ENCODE measurements around the gene MRPL10. TPM values are rescaled to one million over a fixed set of nuclear protein-coding genes. Genes with fewer than 3 reads are reported as not detected.

Gene MRPL10
- total and polyA plus RNA-seq, 10 of the 15 experiments (the other 5 are each of a cell fraction or from before 2014, with no cell fraction given) = 18.9 to 61.9 (median 47.3) TPM

GRCh38 chr17:47829870-47830269 is 1.5 kb downstream of the MRPL10 start:
- Histone ChIP-seq H3K9ac (ENCODE audit: control insufficient read depth, insufficient read depth, low read length) (peak overlapping the region; percentile 32; the same call in 1 of the 2 replicates), H3K4me3 (peak overlapping the region; percentile 97), H3K9me3 (replicated peaks; ENCODE audit: control insufficient read depth, insufficient read depth, low read length) (no peaks in the 10 kb centered on the region), H3K27me3 (replicated peaks in 1 of 2; ENCODE audit: control insufficient read depth in 2 of 2, insufficient read depth in 2 of 2, low read length in 1 of 2) (no peaks in the 10 kb centered on the region), H3K79me2 (ENCODE audit: control insufficient read depth, insufficient read depth, low read length) (peaks cover 17% of the 10 kb centered on the region), H3K36me3 (ENCODE audit: control insufficient read depth in 2 of 2, insufficient read depth in 2 of 2, low read length in 1 of 2) (peaks cover 6 to 13% of the 10 kb centered on the region in 2 experiments; a peak in 3 of 4 replicates), H2AFZ (ENCODE audit: control insufficient read depth, low read depth, low read length) (no peak overlapping the region), H3K27ac (ENCODE audit: control insufficient read depth, insufficient read depth) (0 out of 2 replicates have a peak overlapping the region, but pooled peaks have one; percentile 8), H3K4me1 (ENCODE audit: control insufficient read depth, insufficient read depth, low read length) (peaks cover 9% of the 10 kb centered on the region), H4K20me1 (ENCODE audit: control insufficient read depth, insufficient read depth) (no peaks in the 10 kb centered on the region), H3K4me2 (ENCODE audit: control insufficient read depth, insufficient read depth) (peak overlapping the region; percentile 82)
- no peak for ATAC-seq
- 36% methylated on average over 3 of the region's 3 CpGs for WGBS (ENCODE audit: insufficient coverage, insufficient replicate concordance, low lambda C conversion rate, missing lambda C conversion rate)
- DNase-seq (ENCODE audit: low read depth, low spot score) = no peak
- no peak for FAIRE-seq
- POLR2A ChIA-PET = interaction anchor here (0.6 kb wide), 1 partner anchor 82 kb away, joined by 4 read pairs; no protein-coding TSS in a partner anchor
- TF ChIP-seq ETV6 (conservative IDR thresholded peaks at IDR 0.05 in 1 of 2, IDR thresholded peaks at IDR 0.05 in 1 of 2; ENCODE audit: borderline replicate concordance in 1 of 2, low read depth in 1 of 2) (no peak), TCF7 (IDR thresholded peaks at IDR 0.05; ENCODE audit: borderline replicate concordance) (no peak), STAT1 (conservative IDR thresholded peaks at IDR 0.05) (no peak)
- intact Hi-C loops (cut with micrococcal nuclease; ENCODE audit: unreplicated experiment) = no loop called here
- BruUV-seq (replicated peaks) = no TSS peak
- SMC1A ChIA-PET (ENCODE audit: uncharacterized antibody, unreplicated experiment) = interaction anchor here (0.8 kb wide), 1 partner anchor 11 kb away, joined by 3 read pairs; the partner anchor contains the start of gene SCRN2
- RAD21 ChIA-PET (ENCODE audit: unreplicated experiment) = no interaction called here
- CTCF ChIA-PET = interaction anchor here (1.2 to 3.6 kb wide), 5 partner anchors 8 to 60 kb away, joined by 3 to 24 read pairs (median 7); partner anchors contain the start of genes OSBPL7 and SCRN2
- in situ Hi-C loops (cut with MboI) = no loop called here

- H3K4me1 ChIP-seq (ENCODE audit: control insufficient read depth, insufficient read depth, low read length) = peaks cover 10% of the 10 kb centered on the region
- no peak overlapping the region for H3K9ac ChIP-seq (ENCODE audit: control insufficient read depth, insufficient read depth, low read length)
- H3K27me3 ChIP-seq (replicated peaks in 1 of 2; ENCODE audit: control insufficient read depth in 2 of 2, insufficient read depth in 2 of 2, low read length in 1 of 2) = no peaks in the 10 kb centered on the region
- no peak overlapping the region for H2AFZ ChIP-seq (ENCODE audit: control insufficient read depth, low read depth, low read length)
- H3K9me3 ChIP-seq (replicated peaks; ENCODE audit: control insufficient read depth, insufficient read depth, low read length) = no peaks in the 10 kb centered on the region
- H3K4me2 ChIP-seq (ENCODE audit: control insufficient read depth, insufficient read depth) = no peak overlapping the region
- H3K36me3 ChIP-seq (ENCODE audit: control insufficient read depth in 2 of 2, insufficient read depth in 2 of 2, low read length in 1 of 2) = peaks cover 11 to 18% of the 10 kb centered on the region in 2 experiments; a peak in 3 of 4 replicates
- H3K27ac ChIP-seq (ENCODE audit: control insufficient read depth, insufficient read depth) = no peak overlapping the region
- no TSS peak for BruUV-seq (replicated peaks)
- ATAC-seq = no peak
- in situ Hi-C loops (cut with MboI) = no loop called here
- no peak overlapping the region for H3K4me3 ChIP-seq
- CTCF ChIA-PET = interaction anchor here (1.4 to 2.5 kb wide), 2 partner anchors 7 to 58 kb away, joined by 4 to 20 read pairs; partner anchors contain the start of genes LRRC46 and MRPL10
- TF ChIP-seq ZNF207 (IDR thresholded peaks at IDR 0.05; ENCODE audit: borderline replicate concordance) = no peak
- no peak for TF ChIP-seq PBX3 (IDR thresholded peaks at IDR 0.05; ENCODE audit: insufficient replicate concordance, low read depth, low read length)
- TF ChIP-seq SUPT20H (IDR thresholded peaks at IDR 0.05; ENCODE audit: borderline replicate concordance, control insufficient read depth, low read depth, low read length) = no peak
- no peak for TF ChIP-seq CBX3 (IDR thresholded peaks at IDR 0.05; ENCODE audit: borderline replicate concordance, low read depth)
- no peak for TF ChIP-seq MYC (IDR thresholded peaks at IDR 0.05; ENCODE audit: insufficient read depth, insufficient read length, insufficient replicate concordance, low read length, severe bottlenecking)
- TF ChIP-seq USF2 (IDR thresholded peaks at IDR 0.05; ENCODE audit: borderline replicate concordance, low read depth, low read length) = no peak
- no peaks in the 10 kb centered on the region for H4K20me1 ChIP-seq (ENCODE audit: control insufficient read depth, insufficient read depth)
- RAD21 ChIA-PET (ENCODE audit: unreplicated experiment) = no interaction called here
- WGBS (ENCODE audit: insufficient coverage, insufficient replicate concordance, low lambda C conversion rate, missing lambda C conversion rate) = 76% methylated on average over 4 of the region's 4 CpGs
- SMC1A ChIA-PET (ENCODE audit: uncharacterized antibody, unreplicated experiment) = interaction anchor here (1.0 kb wide), 1 partner anchor 16 kb away, joined by 3 read pairs; no protein-coding TSS in a partner anchor
- intact Hi-C loops (cut with micrococcal nuclease; ENCODE audit: unreplicated experiment) = no loop called here
- DNase-seq (ENCODE audit: low read depth, low spot score) = no peak
- no peak for FAIRE-seq
- H3K79me2 ChIP-seq (ENCODE audit: control insufficient read depth, insufficient read depth, low read length) = peaks cover 7% of the 10 kb centered on the region; the same call in 1 of the 2 replicates
- POLR2A ChIA-PET = no interaction called here
These were observed 7.8 kb downstream of the MRPL10 start for GRCh38 chr17:47823519-47823918.
